GM12878 (cell line): ENCODE measurements around the gene FGF14.

Experiments
- EZH2 ChIP-seq: IDR thresholded peaks from 2 replicates; pipeline ENCODE4 v1.6.1; 2012; ENCODE audit warnings: low read depth, mild to moderate bottlenecking, control low read depth, inconsistent platforms, low read length, borderline replicate concordance; ENCODE audit not compliant: control insufficient read depth
- FOXK2 ChIP-seq: fragments of 450-650 bp; IDR thresholded peaks from 2 replicates; pipeline ENCODE4 v1.6.1; 2017; ENCODE audit warnings: mild to moderate bottlenecking, moderate library complexity
- SMAD1 ChIP-seq: fragments of 450-650 bp; IDR thresholded peaks from 2 replicates; pipeline ENCODE4 v1.6.1; 2018; ENCODE audit warnings: mild to moderate bottlenecking, low read depth; ENCODE audit not compliant: partially characterized antibody
- SPI1 ChIP-seq: IDR thresholded peaks from 2 replicates; pipeline ENCODE4 v1.6.1; 2011; ENCODE audit warnings: low read depth, mild to moderate bottlenecking, low read length, moderate library complexity, borderline replicate concordance; ENCODE audit not compliant: insufficient read depth
- TF ChIP-seq, protein P1 (sequence below), 3 experiments: IDR thresholded peaks in 2 of 3; conservative IDR thresholded peaks in 1 of 3; 2 replicates each; pipeline ENCODE4 v1.5.1; 2011; ENCODE audit warnings: low read depth in 3 of 3, low read length in 3 of 3, mild to moderate bottlenecking in 3 of 3, control low read depth in 2 of 3, moderate library complexity in 2 of 3, inconsistent platforms in 1 of 3, mixed read lengths in 1 of 3; ENCODE audit not compliant: control insufficient read depth in 2 of 3, insufficient read depth in 1 of 3; ENCODE audit errors: extremely low read depth in 1 of 3

DNA sequence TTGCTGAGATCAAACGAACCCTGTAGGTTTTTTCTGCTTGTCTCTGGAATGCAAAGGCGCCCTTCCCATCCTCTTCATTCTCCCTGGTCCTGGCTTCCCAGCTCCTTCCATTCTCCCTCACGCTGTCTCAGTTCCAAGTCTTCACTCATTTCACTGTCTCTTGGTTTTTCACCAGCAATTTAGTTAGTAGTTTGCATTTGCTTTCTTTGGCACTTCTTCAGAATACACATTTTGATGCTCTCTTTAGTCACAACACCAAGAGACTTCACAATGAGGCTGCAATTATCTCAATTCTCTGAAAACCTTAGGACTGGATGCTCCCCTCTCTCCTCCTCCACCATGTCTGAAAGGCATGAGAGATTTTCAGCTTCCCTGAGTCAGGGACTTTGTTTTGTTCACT, 470.7 kb downstream of the FGF14 start:
- no peak for TF ChIP-seq SPI1
- no peak for TF ChIP-seq EZH2
- TF ChIP-seq, protein P1, sequence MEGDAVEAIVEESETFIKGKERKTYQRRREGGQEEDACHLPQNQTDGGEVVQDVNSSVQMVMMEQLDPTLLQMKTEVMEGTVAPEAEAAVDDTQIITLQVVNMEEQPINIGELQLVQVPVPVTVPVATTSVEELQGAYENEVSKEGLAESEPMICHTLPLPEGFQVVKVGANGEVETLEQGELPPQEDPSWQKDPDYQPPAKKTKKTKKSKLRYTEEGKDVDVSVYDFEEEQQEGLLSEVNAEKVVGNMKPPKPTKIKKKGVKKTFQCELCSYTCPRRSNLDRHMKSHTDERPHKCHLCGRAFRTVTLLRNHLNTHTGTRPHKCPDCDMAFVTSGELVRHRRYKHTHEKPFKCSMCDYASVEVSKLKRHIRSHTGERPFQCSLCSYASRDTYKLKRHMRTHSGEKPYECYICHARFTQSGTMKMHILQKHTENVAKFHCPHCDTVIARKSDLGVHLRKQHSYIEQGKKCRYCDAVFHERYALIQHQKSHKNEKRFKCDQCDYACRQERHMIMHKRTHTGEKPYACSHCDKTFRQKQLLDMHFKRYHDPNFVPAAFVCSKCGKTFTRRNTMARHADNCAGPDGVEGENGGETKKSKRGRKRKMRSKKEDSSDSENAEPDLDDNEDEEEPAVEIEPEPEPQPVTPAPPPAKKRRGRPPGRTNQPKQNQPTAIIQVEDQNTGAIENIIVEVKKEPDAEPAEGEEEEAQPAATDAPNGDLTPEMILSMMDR (IDR thresholded peaks at IDR 0.05 in 2 of 3, conservative IDR thresholded peaks at IDR 0.05 in 1 of 3; ENCODE audit: control insufficient read depth in 2 of 3, extremely low read depth in 1 of 3, insufficient read depth in 1 of 3, low read depth in 3 of 3, low read length in 3 of 3) = no peak
- TF ChIP-seq FOXK2 = no peak
- TF ChIP-seq SMAD1 = no peak
